Neuronal stem cell (in vitro differentiated cells): ENCODE results near the gene MPIG6B.

Experiments used
- DNase-seq: peaks from one replicate; pipeline ENCODE4 v3.0.0-alpha.2; 2013; ENCODE audit warnings: low spot score
- H2AFZ ChIP-seq: one replicate; pipeline ENCODE4 v1.6.1; 2013; ENCODE audit warnings: mild to moderate bottlenecking, low read length, inconsistent platforms
- H2AK5ac ChIP-seq: 2 replicates; pipeline ENCODE4 v1.6.1; 2013; ENCODE audit warnings: low read depth, mild to moderate bottlenecking, inconsistent platforms, low read length, moderate library complexity, mixed read lengths
- H2BK120ac ChIP-seq: 2 replicates; pipeline ENCODE4 v1.6.1; 2013; ENCODE audit warnings: low read depth, mild to moderate bottlenecking, inconsistent platforms, low read length, moderate library complexity, mixed read lengths
- H2BK12ac ChIP-seq: one replicate; pipeline ENCODE4 v1.6.1; 2013; ENCODE audit warnings: low read length, inconsistent platforms
- H2BK15ac ChIP-seq: 2 replicates; pipeline ENCODE4 v1.6.1; 2013; ENCODE audit warnings: mild to moderate bottlenecking, low read length, inconsistent platforms, mixed read lengths
- H2BK5ac ChIP-seq: one replicate; pipeline ENCODE4 v1.6.1; 2013; ENCODE audit warnings: inconsistent platforms, mild to moderate bottlenecking, low read length, moderate library complexity
- H3K14ac ChIP-seq: one replicate; pipeline ENCODE4 v1.6.1; 2013; ENCODE audit warnings: low read length, inconsistent platforms
- H3K18ac ChIP-seq: 2 replicates; pipeline ENCODE4 v1.6.1; 2013; ENCODE audit warnings: low read length, inconsistent platforms
- H3K23ac ChIP-seq: 2 replicates; pipeline ENCODE4 v1.6.1; 2013; ENCODE audit warnings: low read depth, mild to moderate bottlenecking, mixed read lengths, low read length, inconsistent platforms; ENCODE audit not compliant: poor library complexity
- H3K27ac ChIP-seq: replicated peaks from 3 replicates; pipeline ENCODE4 v1.5.1; 2013; ENCODE audit warnings: low read length, inconsistent platforms
- H3K27me3 ChIP-seq, 3 experiments: 2 replicates each; pipeline ENCODE4 v1.6.1; 2013; ENCODE audit warnings: low read length in 3 of 3, mild to moderate bottlenecking in 2 of 3, inconsistent platforms in 1 of 3, low read depth in 1 of 3, mixed read lengths in 1 of 3, moderate library complexity in 1 of 3; ENCODE audit not compliant: control insufficient read depth in 3 of 3, insufficient read depth in 3 of 3
- H3K36me3 ChIP-seq, 2 donors: replicated peaks in 1 of 2; 2 replicates each; pipeline ENCODE4 v1.6.1; 2013; ENCODE audit warnings: low read length in 2 of 2; ENCODE audit not compliant: control insufficient read depth in 2 of 2, insufficient read depth in 2 of 2
- H3K4ac ChIP-seq: 2 replicates; pipeline ENCODE4 v1.6.1; 2013; ENCODE audit warnings: inconsistent platforms, mild to moderate bottlenecking, low read length, moderate library complexity
- H3K4me1 ChIP-seq, 2 donors: 1 replicate in 1 of 2; 2 replicates in 1 of 2; pipeline ENCODE4 v1.6.1; 2013; ENCODE audit warnings: low read length in 2 of 2, low read depth in 1 of 2; ENCODE audit not compliant: control insufficient read depth in 2 of 2, insufficient read depth in 1 of 2
- H3K4me2 ChIP-seq: one replicate; pipeline ENCODE4 v1.6.1; 2013; ENCODE audit warnings: mild to moderate bottlenecking, low read length, inconsistent platforms; ENCODE audit not compliant: insufficient read depth, poor library complexity, severe bottlenecking
- H3K4me3 ChIP-seq, 2 donors: 2 replicates each; pipeline ENCODE4 v1.5.1; 2013; ENCODE audit warnings: low read length in 2 of 2, mild to moderate bottlenecking in 2 of 2, inconsistent platforms in 1 of 2, moderate library complexity in 1 of 2
- H3K79me1 ChIP-seq: one replicate; pipeline ENCODE4 v1.6.1; 2013; ENCODE audit warnings: low read depth, mild to moderate bottlenecking, inconsistent platforms, low read length, moderate library complexity
- H3K9ac ChIP-seq: one replicate; pipeline ENCODE4 v1.6.1; 2013; ENCODE audit warnings: mild to moderate bottlenecking, low read depth, low read length, inconsistent platforms; ENCODE audit not compliant: poor library complexity
- H3K9me3 ChIP-seq, 2 donors: replicated peaks in 1 of 2; 2 replicates each; pipeline versions ENCODE3 to v1.6.1; 2013; ENCODE audit warnings: low read length in 2 of 2, mild to moderate bottlenecking in 2 of 2, inconsistent platforms in 1 of 2, low read depth in 1 of 2, mixed read lengths in 1 of 2, moderate library complexity in 1 of 2; ENCODE audit not compliant: control insufficient read depth in 2 of 2, insufficient read depth in 1 of 2
- H4K8ac ChIP-seq: one replicate; pipeline ENCODE4 v1.6.1; 2013; ENCODE audit warnings: low read depth, mild to moderate bottlenecking, inconsistent platforms, low read length, moderate library complexity
- H4K91ac ChIP-seq: one replicate; pipeline ENCODE4 v1.6.1; 2013; ENCODE audit warnings: low read length, low read depth, mild to moderate bottlenecking, inconsistent platforms; ENCODE audit not compliant: poor library complexity
- WGBS, 2 donors: extraction: QIAGEN DNeasy Blood & Tissue Kit; methylation state at CpG; one replicate each; pipeline ENCODE4 v1.1.7; 2013; ENCODE audit warnings: missing lambda C conversion rate in 2 of 2, mixed read lengths in 1 of 2; ENCODE audit not compliant: insufficient read length in 2 of 2, insufficient replicate concordance in 1 of 2; ENCODE audit errors: extremely low coverage in 2 of 2; 5-methylcytosine and 5-hydroxymethylcytosine counted together

Gene MPIG6B

DNA sequence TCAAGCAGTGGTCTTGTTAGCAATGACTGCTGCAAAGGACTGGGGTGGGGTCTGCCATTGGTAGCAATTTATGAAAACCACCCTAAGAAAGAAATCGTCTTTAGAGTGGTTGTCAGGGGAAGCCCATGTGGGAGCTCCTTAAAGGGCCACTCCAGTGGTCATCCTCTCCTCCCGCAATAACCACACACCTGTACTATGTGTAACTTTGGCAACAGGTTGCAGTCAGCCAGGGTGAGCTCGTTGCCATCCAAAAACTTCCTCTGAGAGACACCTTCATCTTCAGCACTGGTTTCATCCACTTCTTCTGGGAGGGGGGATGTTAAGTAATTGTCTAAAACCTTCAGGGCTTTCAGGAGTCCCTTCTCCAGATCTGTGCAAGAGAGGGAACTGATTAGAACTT, 8.9 kb downstream of the MPIG6B start:
- Histone ChIP-seq H2AK5ac (no peak overlapping the region), H3K23ac (no peak overlapping the region), H3K27me3 (no peaks in the 10 kb centered on the region), H3K4me2 (no peak overlapping the region), H3K18ac (no peak overlapping the region), H2BK12ac (no peak overlapping the region), H3K9ac (no peak overlapping the region), H3K27ac (no peak overlapping the region), H3K4ac (no peak overlapping the region), H3K36me3 (peaks cover 43 to 69% of the 10 kb centered on the region in 2 donors), H3K14ac (no peak overlapping the region), H4K91ac (no peak overlapping the region), H3K4me1 (peaks cover 19 to 29% of the 10 kb centered on the region in 2 donors), H2BK15ac (no peak overlapping the region), H2BK120ac (no peak overlapping the region), H4K8ac (no peak overlapping the region), H3K79me1 (peaks cover 18% of the 10 kb centered on the region), H3K4me3 (no peak overlapping the region), H3K9me3 (no peaks in the 10 kb centered on the region), H2BK5ac (no peak overlapping the region), H2AFZ (no peak overlapping the region)
- WGBS, 2 donors, result no CpG with 5 or more reads among the region's 3 CpGs
- DNase-seq, result no peak

DNA sequence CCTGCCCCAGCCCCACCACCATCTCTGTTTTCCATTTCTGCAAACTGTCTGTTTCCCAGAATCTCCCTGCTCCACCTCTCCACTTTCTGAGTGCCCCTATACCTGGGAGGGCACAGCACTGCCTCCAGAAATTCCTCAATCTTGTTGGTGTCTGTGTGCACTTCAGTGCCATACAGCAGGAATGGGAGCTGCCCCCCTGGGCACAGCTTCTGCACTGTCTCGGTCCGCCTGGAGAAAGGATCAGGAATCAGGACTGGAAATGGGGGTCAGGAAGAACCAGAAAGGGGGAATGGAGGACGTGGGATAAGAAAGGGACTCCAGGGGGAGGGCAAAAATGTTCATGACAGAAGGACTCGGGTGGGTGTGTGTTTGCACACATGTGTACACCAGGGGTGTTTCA, 10.6 kb downstream of the MPIG6B start:
- WGBS, 2 donors, result no CpG with 5 or more reads among the region's 4 CpGs
- no peak for DNase-seq
- H2BK12ac ChIP-seq, result no peak overlapping the region
- peaks cover 28 to 52% of the 10 kb centered on the region in 2 donors for H3K36me3 ChIP-seq
- no peak overlapping the region for H2AFZ ChIP-seq
- no peak overlapping the region for H3K4me2 ChIP-seq
- no peak overlapping the region for H2BK120ac ChIP-seq
- no peak overlapping the region for H3K14ac ChIP-seq
- no peaks in the 10 kb centered on the region for H3K9me3 ChIP-seq
- H3K79me1 ChIP-seq, result peaks cover 11% of the 10 kb centered on the region
- no peak overlapping the region for H4K8ac ChIP-seq
- no peak overlapping the region for H3K9ac ChIP-seq
- H3K18ac ChIP-seq, result no peak overlapping the region
- H4K91ac ChIP-seq, result no peak overlapping the region
- peak overlapping the region in 1 of 2 donors; percentile 67 for H3K4me3 ChIP-seq
- no peak overlapping the region for H2AK5ac ChIP-seq
- H2BK15ac ChIP-seq, result no peak overlapping the region
- no peak overlapping the region for H3K27ac ChIP-seq
- peaks cover 26 to 39% of the 10 kb centered on the region in 2 donors for H3K4me1 ChIP-seq
- no peak overlapping the region for H3K23ac ChIP-seq
- no peak overlapping the region for H3K4ac ChIP-seq
- H3K27me3 ChIP-seq, result no peaks in the 10 kb centered on the region
- H2BK5ac ChIP-seq, result no peak overlapping the region

DNA sequence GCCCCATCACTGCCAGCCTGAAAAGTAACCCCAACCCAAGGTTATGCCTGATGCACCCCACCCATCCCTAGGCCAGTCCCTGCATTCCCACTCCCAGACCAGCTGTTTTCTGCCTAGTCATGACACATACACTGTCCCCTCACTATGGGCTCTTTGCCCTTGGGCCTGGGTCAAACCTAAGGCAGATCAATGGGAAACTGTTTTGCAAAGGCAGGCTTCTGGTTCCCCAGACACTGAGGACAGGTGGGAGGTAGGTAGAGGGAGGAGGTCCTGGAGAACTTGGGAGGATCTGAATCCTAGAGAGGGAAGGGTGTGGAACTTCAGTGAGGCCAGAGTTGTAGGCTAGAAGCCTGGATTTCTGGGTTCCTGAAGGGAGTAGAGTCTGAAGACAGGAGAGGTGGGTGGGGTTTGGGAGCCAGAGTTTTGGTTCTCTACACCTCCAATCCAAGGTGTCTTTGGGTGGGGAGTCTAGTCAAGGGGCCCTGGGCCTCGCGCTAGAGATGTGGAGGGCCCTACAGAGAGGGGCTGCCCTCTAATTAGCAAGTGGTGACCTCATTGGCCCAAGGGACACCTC, 11.2 kb downstream of the MPIG6B start:
- Histone ChIP-seq H2BK120ac (no peak overlapping the region), H3K4me3 (peak overlapping the region; percentile 67 to 90), H3K9ac (no peak overlapping the region), H3K27ac (no peak overlapping the region), H3K23ac (no peak overlapping the region), H3K79me1 (peaks cover 10% of the 10 kb centered on the region), H2BK15ac (peak overlapping the region; percentile 33), H2AK5ac (peak overlapping the region; percentile 18), H3K4me2 (peak overlapping the region; percentile 89), H3K9me3 (no peaks in the 10 kb centered on the region), H2BK5ac (no peak overlapping the region), H2AFZ (no peak overlapping the region), H4K91ac (no peak overlapping the region), H3K18ac (peak overlapping the region; percentile 15), H2BK12ac (no peak overlapping the region), H3K14ac (no peak overlapping the region), H3K4ac (no peak overlapping the region), H3K36me3 (peaks cover 28 to 47% of the 10 kb centered on the region in 2 donors), H4K8ac (no peak overlapping the region), H3K4me1 (peaks cover 29 to 42% of the 10 kb centered on the region in 2 donors), H3K27me3 (no peaks in the 10 kb centered on the region)
- peak; percentile 57 for DNase-seq
- WGBS, 2 donors, result no CpG with 5 or more reads among the region's 2 CpGs

GRCh38 chr6:31734821-31735406, 11.7 kb downstream of the MPIG6B start:
- H2BK12ac ChIP-seq, result no peak overlapping the region
- no CpG with 5 or more reads among the region's 18 CpGs for WGBS, 2 donors

More at GRCh38 chr6:31734821-31735406, 11.7 kb downstream of the MPIG6B start:
- Histone ChIP-seq H2AFZ (no peak overlapping the region), H3K4me2 (peak overlapping the region; percentile 89), H3K23ac (peak overlapping the region; percentile 23), H3K79me1 (peaks cover 10% of the 10 kb centered on the region), H3K4ac (no peak overlapping the region), H3K27me3 (no peaks in the 10 kb centered on the region), H3K18ac (peak overlapping the region; percentile 81), H3K9ac (peak overlapping the region; percentile 79), H2BK15ac (no peak overlapping the region), H3K4me1 (peaks cover 29 to 42% of the 10 kb centered on the region in 2 donors), H4K91ac (peak overlapping the region; percentile 11), H2BK5ac (peak overlapping the region; percentile 49), H3K36me3 (peaks cover 28 to 47% of the 10 kb centered on the region in 2 donors), H3K4me3 (peak overlapping the region; percentile 67 to 90), H2AK5ac (no peak overlapping the region), H3K14ac (peak overlapping the region; percentile 14), H4K8ac (no peak overlapping the region), H2BK120ac (no peak overlapping the region), H3K27ac (peak overlapping the region; percentile 88), H3K9me3 (no peaks in the 10 kb centered on the region)
- DNase-seq, result peak; percentile 29
